ENCODE measurements around the gene PRAC2.

PRAC2 gene

GRCh38 chr17:48746916-48747444, 24.0 kb downstream of the PRAC2 start:
- peaks cover 98% of the 10 kb centered on the region for H3K27me3 ChIP-seq (ENCODE audit: control insufficient read depth, insufficient read depth, low read length)

GRCh38 chr17:48747445-48748363, 24.7 kb downstream of the PRAC2 start:
- Histone ChIP-seq H3K9me3 (ENCODE audit: control insufficient read depth, low read length) (no peaks in the 10 kb centered on the region), H3K4me3 (ENCODE audit: low read length) (no peak overlapping the region), H3K4me1 (ENCODE audit: control insufficient read depth, insufficient read depth, low read length) (no peaks in the 10 kb centered on the region), H3K27me3 (ENCODE audit: control insufficient read depth, insufficient read depth, low read length) (peaks cover 98% of the 10 kb centered on the region), H3K9ac (ENCODE audit: low read length) (no peak overlapping the region), H3K36me3 (ENCODE audit: control insufficient read depth, insufficient read depth, low read length) (no peaks in the 10 kb centered on the region)

More at GRCh38 chr17:48746916-48747444, 24.0 kb downstream of the PRAC2 start:
- no peaks in the 10 kb centered on the region for H3K36me3 ChIP-seq (ENCODE audit: control insufficient read depth, insufficient read depth, low read length)
- no peak overlapping the region for H3K9ac ChIP-seq (ENCODE audit: low read length)
- no peaks in the 10 kb centered on the region for H3K9me3 ChIP-seq (ENCODE audit: control insufficient read depth, low read length)
- H3K4me3 ChIP-seq (ENCODE audit: low read length) = no peak overlapping the region
- H3K4me1 ChIP-seq (ENCODE audit: control insufficient read depth, insufficient read depth, low read length) = no peaks in the 10 kb centered on the region

- Histone ChIP-seq H3K4me1 (ENCODE audit: control insufficient read depth, insufficient read depth, low read length) (no peaks in the 10 kb centered on the region), H3K36me3 (ENCODE audit: control insufficient read depth, insufficient read depth, low read length) (no peaks in the 10 kb centered on the region), H3K9me3 (ENCODE audit: control insufficient read depth, low read length) (no peaks in the 10 kb centered on the region), H3K27me3 (ENCODE audit: control insufficient read depth, insufficient read depth, low read length) (peaks cover 98% of the 10 kb centered on the region), H3K4me3 (ENCODE audit: low read length) (no peak overlapping the region), H3K9ac (ENCODE audit: low read length) (no peak overlapping the region)
Measured at GRCh38 chr17:48748718-48749566, 26.0 kb downstream of the PRAC2 start.

- Histone ChIP-seq H3K36me3 (ENCODE audit: control insufficient read depth, insufficient read depth, low read length) (no peaks in the 10 kb centered on the region), H3K9me3 (ENCODE audit: control insufficient read depth, low read length) (no peaks in the 10 kb centered on the region), H3K27me3 (ENCODE audit: control insufficient read depth, insufficient read depth, low read length) (peaks cover 99% of the 10 kb centered on the region), H3K9ac (ENCODE audit: low read length) (no peak overlapping the region), H3K4me1 (ENCODE audit: control insufficient read depth, insufficient read depth, low read length) (peaks cover 6% of the 10 kb centered on the region), H3K4me3 (ENCODE audit: low read length) (no peak overlapping the region)
Measured at GRCh38 chr17:48749621-48750553, 26.9 kb downstream of the PRAC2 start.

GRCh38 chr17:48751172-48751571, 28.2 kb downstream of the PRAC2 start:
- Histone ChIP-seq H3K4me1 (ENCODE audit: control insufficient read depth, insufficient read depth, low read length) (peaks cover 10% of the 10 kb centered on the region), H3K36me3 (ENCODE audit: control insufficient read depth, insufficient read depth, low read length) (no peaks in the 10 kb centered on the region), H3K4me3 (ENCODE audit: low read length) (no peak overlapping the region), H3K27me3 (ENCODE audit: control insufficient read depth, insufficient read depth, low read length) (peaks cover 99% of the 10 kb centered on the region), H3K9me3 (ENCODE audit: control insufficient read depth, low read length) (no peaks in the 10 kb centered on the region), H3K9ac (ENCODE audit: low read length) (no peak overlapping the region)

GRCh38 chr17:48751733-48752398, 28.9 kb downstream of the PRAC2 start:
- Histone ChIP-seq H3K9me3 (ENCODE audit: control insufficient read depth, low read length) (no peaks in the 10 kb centered on the region), H3K4me3 (ENCODE audit: low read length) (no peak overlapping the region), H3K27me3 (ENCODE audit: control insufficient read depth, insufficient read depth, low read length) (peaks cover 97% of the 10 kb centered on the region), H3K36me3 (ENCODE audit: control insufficient read depth, insufficient read depth, low read length) (no peaks in the 10 kb centered on the region), H3K9ac (ENCODE audit: low read length) (no peak overlapping the region), H3K4me1 (ENCODE audit: control insufficient read depth, insufficient read depth, low read length) (peaks cover 10% of the 10 kb centered on the region)

- H3K27me3 ChIP-seq (ENCODE audit: control insufficient read depth, insufficient read depth, low read length) = peaks cover 90% of the 10 kb centered on the region
- no peaks in the 10 kb centered on the region for H3K36me3 ChIP-seq (ENCODE audit: control insufficient read depth, insufficient read depth, low read length)
- no peak overlapping the region for H3K4me3 ChIP-seq (ENCODE audit: low read length)
- H3K9ac ChIP-seq (ENCODE audit: low read length) = no peak overlapping the region
- no peaks in the 10 kb centered on the region for H3K9me3 ChIP-seq (ENCODE audit: control insufficient read depth, low read length)
- H3K4me1 ChIP-seq (ENCODE audit: control insufficient read depth, insufficient read depth, low read length) = peaks cover 15% of the 10 kb centered on the region
Measured at GRCh38 chr17:48752399-48753288, 29.7 kb downstream of the PRAC2 start.

- H3K27me3 ChIP-seq (ENCODE audit: control insufficient read depth, insufficient read depth, low read length) = peaks cover 77% of the 10 kb centered on the region
- H3K9ac ChIP-seq (ENCODE audit: low read length) = no peak overlapping the region
- H3K4me3 ChIP-seq (ENCODE audit: low read length) = no peak overlapping the region
- H3K36me3 ChIP-seq (ENCODE audit: control insufficient read depth, insufficient read depth, low read length) = no peaks in the 10 kb centered on the region
- no peaks in the 10 kb centered on the region for H3K9me3 ChIP-seq (ENCODE audit: control insufficient read depth, low read length)
- peaks cover 15% of the 10 kb centered on the region for H3K4me1 ChIP-seq (ENCODE audit: control insufficient read depth, insufficient read depth, low read length)
Measured at GRCh38 chr17:48753794-48754499, 31.0 kb downstream of the PRAC2 start.

GRCh38 chr17:48754500-48755261, 31.7 kb downstream of the PRAC2 start:
- Histone ChIP-seq H3K4me3 (ENCODE audit: low read length) (no peak overlapping the region), H3K36me3 (ENCODE audit: control insufficient read depth, insufficient read depth, low read length) (no peaks in the 10 kb centered on the region), H3K27me3 (ENCODE audit: control insufficient read depth, insufficient read depth, low read length) (peaks cover 70% of the 10 kb centered on the region), H3K9me3 (ENCODE audit: control insufficient read depth, low read length) (no peaks in the 10 kb centered on the region), H3K4me1 (ENCODE audit: control insufficient read depth, insufficient read depth, low read length) (peaks cover 15% of the 10 kb centered on the region), H3K9ac (ENCODE audit: low read length) (no peak overlapping the region)
